A673 (cell line): Measurements from ENCODE around the gene CCDC122. TPM values are rescaled to one million over a fixed set of nuclear protein-coding genes. Genes with fewer than 3 reads are reported as not detected.

Source experiments
- Bru-seq: library from RNA; stranded (reverse); fragments of 400-500 nt; gene quantifications from one replicate; lab custom pipeline; 2021; lab: Mats Ljungman, UMichigan
- BruChase-seq, 2 experiments: library from RNA; stranded (reverse); fragments of 400-500 nt; gene quantifications; one replicate each; lab custom pipeline; 2021; lab: Mats Ljungman, UMichigan
- BruUV-seq: library from RNA; stranded (reverse); fragments of 400-500 nt; replicated peaks from 2 replicates; lab custom pipeline; 2021; lab: Mats Ljungman, UMichigan
- CTCF ChIA-PET: fragments of 300-600 bp; sonication (Branson Sonifier 250); formaldehyde crosslinking; loops from one replicate; lab custom pipeline; 2022; ENCODE audit warnings: antibody characterized with exemption; lab: Charles Lee
- POLR2A ChIA-PET: fragments of 300-600 bp; sonication (Branson Sonifier 250); formaldehyde crosslinking; loops from one replicate; lab custom pipeline; 2022; ENCODE audit warnings: antibody characterized with exemption; ENCODE audit not compliant: low non-redundant PET; lab: Charles Lee
- DNase-seq: peaks from one replicate; pipeline ENCODE4 v3.0.0-alpha.2; 2015; ENCODE audit warnings: low spot score
- H3K27ac ChIP-seq: fragments of 200-600 bp; sonication (generic); 2 replicates; pipeline ENCODE4 v1.5.1; 2016; ENCODE audit warnings: mixed run types, low read depth, mild to moderate bottlenecking, mixed read lengths, antibody characterized with exemption, low read length; ENCODE audit not compliant: poor library complexity, severe bottlenecking
- H3K27me3 ChIP-seq: fragments of 200-600 bp; sonication (generic); replicated peaks from 2 replicates; pipeline ENCODE4 v1.6.1; 2017; ENCODE audit warnings: mixed run types, low read depth, mild to moderate bottlenecking, mixed read lengths, antibody characterized with exemption, low read length; ENCODE audit not compliant: insufficient read depth, poor library complexity
- H3K36me3 ChIP-seq: fragments of 200-600 bp; sonication (generic); 2 replicates; pipeline ENCODE4 v1.6.1; 2016; ENCODE audit warnings: mixed run types, mild to moderate bottlenecking, mixed read lengths, antibody characterized with exemption, low read length; ENCODE audit not compliant: insufficient read depth, poor library complexity, severe bottlenecking
- H3K4me1 ChIP-seq: fragments of 200-600 bp; sonication (generic); 2 replicates; pipeline ENCODE4 v1.6.1; 2017; ENCODE audit warnings: mixed run types, mild to moderate bottlenecking, mixed read lengths, antibody characterized with exemption, low read length; ENCODE audit not compliant: insufficient read depth, poor library complexity, severe bottlenecking
- H3K4me3 ChIP-seq: fragments of 200-600 bp; sonication (generic); 2 replicates; pipeline ENCODE4 v1.5.1; 2016; ENCODE audit warnings: low read depth, mixed run types, mild to moderate bottlenecking, mixed read lengths, low read length; ENCODE audit not compliant: poor library complexity, severe bottlenecking
- H3K9me3 ChIP-seq: fragments of 200-600 bp; sonication (generic); 2 replicates; pipeline ENCODE4 v1.6.1; 2016; ENCODE audit warnings: mixed run types, low read depth, mild to moderate bottlenecking, mixed read lengths, antibody characterized with exemption, low read length; ENCODE audit not compliant: poor library complexity, severe bottlenecking
- EZH2 ChIP-seq: fragments of 200-600 bp; sonication (generic); IDR thresholded peaks from 2 replicates; pipeline ENCODE4 v1.6.1; 2017; ENCODE audit warnings: borderline replicate concordance, low read depth, mild to moderate bottlenecking, mixed read lengths, antibody characterized with exemption, low read length; ENCODE audit not compliant: poor library complexity, severe bottlenecking
- intact Hi-C: fragments of 100-400 bp; cut with micrococcal nuclease; formaldehyde crosslinking; loops from one replicate; pipeline ENCODE4 v1.10.0; 2022; ENCODE audit not compliant: unreplicated experiment
- long read RNA-seq: library from polyadenylated mRNA; stranded (forward); transcript quantifications from one replicate; pipeline ENCODE4 v2.0.0, GENCODE V29; 2022
- total RNA-seq: library from RNA; stranded (reverse); gene quantifications from 2 replicates; pipeline ENCODE4 v1.2.3, GENCODE V29; 2021
- TF ChIP-seq, protein P1 (sequence below): fragments of 300-800, 200-600 bp; sonication (generic); conservative IDR thresholded peaks from 2 replicates; pipeline ENCODE4 v1.5.1; 2017; ENCODE audit warnings: low read depth, mild to moderate bottlenecking, antibody characterized with exemption, low read length, moderate library complexity, mixed read lengths

CCDC122 gene
- total RNA-seq (1.2 and 2.6 TPM in 2 replicates), Bru-seq, nascent RNA (percentile 39 among the genes with signal in this experiment), BruChase-seq, experiment 1, labeled RNA remaining after a 2-hour chase (percentile 41 among the genes with signal in this experiment), BruChase-seq, experiment 2, labeled RNA remaining after a 6-hour chase (percentile 34 among the genes with signal in this experiment)
- long read RNA-seq, partial matches to known transcripts, result 0 of 1 reads
- long read RNA-seq, other reads (novel, unspliced or antisense), result 1 of 1 reads

DNA sequence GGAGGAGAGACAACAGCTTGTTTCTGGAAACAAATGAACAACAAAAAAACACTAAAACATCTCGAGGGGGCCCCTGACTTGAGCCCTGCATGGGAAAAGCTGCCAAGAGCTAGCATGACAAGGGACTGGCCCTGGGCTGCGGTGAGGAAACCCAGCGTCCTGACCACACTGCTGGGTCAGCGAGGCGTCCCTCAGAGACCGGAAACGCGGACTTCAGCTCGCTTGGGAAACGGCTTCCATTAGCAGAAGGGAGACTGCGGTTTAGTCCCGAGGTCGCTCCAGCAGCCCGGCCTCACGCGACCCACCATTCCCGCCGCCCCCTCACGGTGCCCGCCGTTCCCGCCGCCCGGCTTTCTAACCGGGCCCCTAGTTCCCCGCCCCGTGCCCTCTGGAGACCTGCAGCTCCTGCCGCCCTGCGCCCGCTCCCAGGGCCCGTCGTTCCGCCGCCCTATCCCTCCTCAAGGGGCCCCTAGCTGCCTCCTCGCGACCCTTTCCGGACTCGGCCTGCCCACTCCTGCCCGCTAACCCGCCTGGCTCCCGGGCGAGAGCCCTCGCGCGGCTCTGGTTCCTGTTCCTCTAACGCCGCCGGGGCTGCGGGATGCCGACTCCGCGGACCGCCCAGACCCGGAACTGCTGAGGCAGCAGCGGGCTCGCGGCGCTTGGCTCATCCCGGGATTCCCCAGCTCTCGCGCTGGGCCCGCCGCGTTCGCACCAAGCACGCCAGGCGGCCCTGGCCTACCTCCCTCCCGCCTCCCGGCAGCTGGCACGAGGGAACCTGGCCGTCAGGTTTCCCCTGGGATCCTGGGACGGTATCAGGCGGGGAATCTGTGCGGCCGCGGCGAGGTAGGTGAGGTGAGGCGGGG is at the start of gene CCDC122:
Gene CCDC122, minus strand, starts transcription at position 849 of the 863 bp plus-strand sequence. CDS start 10,364 bp downstream, outside the sequence.
- Histone ChIP-seq H3K9me3 (no peaks in the 10 kb centered on the region), H3K27me3 (peaks cover 22% of the 10 kb centered on the region), H3K27ac (peak within 1 kb of the TSS; percentile 58), H3K4me3 (peak within 1 kb of the TSS; percentile 51), H3K36me3 (no peaks in the 10 kb centered on the region), H3K4me1 (no peaks in the 10 kb centered on the region)
- TF ChIP-seq EZH2, result no peak
- TF ChIP-seq, protein P1, sequence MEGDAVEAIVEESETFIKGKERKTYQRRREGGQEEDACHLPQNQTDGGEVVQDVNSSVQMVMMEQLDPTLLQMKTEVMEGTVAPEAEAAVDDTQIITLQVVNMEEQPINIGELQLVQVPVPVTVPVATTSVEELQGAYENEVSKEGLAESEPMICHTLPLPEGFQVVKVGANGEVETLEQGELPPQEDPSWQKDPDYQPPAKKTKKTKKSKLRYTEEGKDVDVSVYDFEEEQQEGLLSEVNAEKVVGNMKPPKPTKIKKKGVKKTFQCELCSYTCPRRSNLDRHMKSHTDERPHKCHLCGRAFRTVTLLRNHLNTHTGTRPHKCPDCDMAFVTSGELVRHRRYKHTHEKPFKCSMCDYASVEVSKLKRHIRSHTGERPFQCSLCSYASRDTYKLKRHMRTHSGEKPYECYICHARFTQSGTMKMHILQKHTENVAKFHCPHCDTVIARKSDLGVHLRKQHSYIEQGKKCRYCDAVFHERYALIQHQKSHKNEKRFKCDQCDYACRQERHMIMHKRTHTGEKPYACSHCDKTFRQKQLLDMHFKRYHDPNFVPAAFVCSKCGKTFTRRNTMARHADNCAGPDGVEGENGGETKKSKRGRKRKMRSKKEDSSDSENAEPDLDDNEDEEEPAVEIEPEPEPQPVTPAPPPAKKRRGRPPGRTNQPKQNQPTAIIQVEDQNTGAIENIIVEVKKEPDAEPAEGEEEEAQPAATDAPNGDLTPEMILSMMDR, result no peak
- CTCF ChIA-PET, result no interaction called here
- peak; percentile 77 for DNase-seq
- intact Hi-C loops, result loop anchor here (5.0 kb wide), 1 partner anchor 792 kb away; no protein-coding TSS in a partner anchor
- BruUV-seq, result no TSS peak
- POLR2A ChIA-PET, result no interaction called here

DNA sequence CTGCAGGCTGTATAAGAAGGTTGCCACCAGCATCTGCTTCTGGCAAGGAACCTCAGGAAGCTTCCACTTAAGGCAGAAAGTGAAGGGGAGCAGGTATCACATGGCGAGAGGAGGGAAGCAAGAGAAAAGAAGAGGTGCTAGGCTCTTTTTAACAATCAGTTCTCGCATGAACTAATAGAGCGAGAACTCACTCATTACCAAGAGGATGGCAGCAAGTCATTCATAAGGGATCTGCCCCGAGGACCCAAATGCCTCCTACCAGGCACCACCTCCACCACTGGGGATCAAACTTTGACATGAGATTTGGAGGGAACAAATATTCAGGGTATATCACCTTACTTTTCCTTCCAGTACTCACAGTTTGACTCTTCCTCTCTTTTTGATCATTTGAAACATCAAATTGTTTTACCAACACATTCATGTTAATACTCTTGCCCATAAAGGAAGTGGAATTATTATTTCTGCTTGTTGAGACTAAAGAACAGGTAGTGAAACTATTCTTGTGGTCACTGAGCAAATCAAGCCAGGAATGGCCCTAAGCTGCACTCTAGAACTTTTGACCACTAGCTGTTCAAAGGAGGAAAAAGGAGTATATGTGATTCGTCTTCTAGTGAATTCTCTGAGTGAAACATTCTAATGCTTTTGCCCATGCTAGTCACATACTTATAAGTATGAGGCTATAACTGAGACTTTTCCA is 45.2 kb upstream of the CCDC122 start:
- no peak overlapping the region for H3K4me3 ChIP-seq
- intact Hi-C loops, result no loop called here
- ChIA-PET POLR2A (no interaction called here), CTCF (no interaction called here)
- TF ChIP-seq, protein P1, result no peak
- no peak for TF ChIP-seq EZH2
- no peak for DNase-seq
- no peaks in the 10 kb centered on the region for H3K9me3 ChIP-seq
- peaks cover 4% of the 10 kb centered on the region for H3K27me3 ChIP-seq
- H3K27ac ChIP-seq, result no peak overlapping the region
- BruUV-seq, result no TSS peak
- H3K4me1 ChIP-seq, result no peaks in the 10 kb centered on the region
- no peaks in the 10 kb centered on the region for H3K36me3 ChIP-seq

DNA sequence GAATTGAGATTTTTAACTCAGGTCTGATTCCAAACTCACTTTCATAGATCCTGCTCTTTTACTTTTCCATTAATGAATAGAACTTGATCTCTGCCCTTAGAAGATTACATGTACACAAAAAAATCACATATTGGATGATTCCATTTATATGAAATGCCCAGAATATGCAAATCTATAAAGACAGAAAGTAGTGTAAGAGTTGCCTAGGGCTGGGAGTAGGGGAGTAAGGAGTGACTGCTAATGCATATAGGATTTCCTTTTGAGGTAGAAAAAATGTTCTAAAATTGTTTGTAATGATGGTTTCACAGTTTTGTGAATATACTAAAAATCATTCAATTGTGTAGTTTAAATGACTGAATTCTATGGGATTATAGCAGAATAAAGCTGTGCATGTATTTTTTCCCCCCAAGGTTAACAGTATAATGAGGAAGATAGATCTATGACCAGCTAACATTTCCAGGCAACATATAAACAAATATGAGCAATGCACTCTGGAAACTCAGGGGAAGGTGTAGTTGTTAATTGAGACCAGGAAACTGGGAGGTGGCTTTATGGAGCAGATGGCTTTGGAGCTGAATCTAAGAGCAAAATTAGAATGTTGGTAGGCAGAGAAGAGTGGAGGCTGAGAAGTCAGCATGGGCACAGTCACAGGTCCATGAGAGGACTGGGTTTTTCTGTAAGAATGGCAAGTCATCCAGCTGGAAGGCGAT is 41.6 kb upstream of the CCDC122 start:
- no peak for DNase-seq
- H3K27me3 ChIP-seq, result peaks cover 17% of the 10 kb centered on the region
- ChIA-PET POLR2A (no interaction called here), CTCF (no interaction called here)
- no peaks in the 10 kb centered on the region for H3K9me3 ChIP-seq
- no peaks in the 10 kb centered on the region for H3K4me1 ChIP-seq
- TF ChIP-seq, protein P1, result no peak
- no peak for TF ChIP-seq EZH2
- no TSS peak for BruUV-seq
- no peak overlapping the region for H3K27ac ChIP-seq
- intact Hi-C loops, result no loop called here
- H3K4me3 ChIP-seq, result no peak overlapping the region
- no peaks in the 10 kb centered on the region for H3K36me3 ChIP-seq
